ENCODE measurements around the gene HAPLN2. TPM values are rescaled to one million over a fixed set of nuclear protein-coding genes. Genes with fewer than 3 reads are reported as not detected.

HAPLN2 gene
- total RNA-seq, 1 donor from 2014 or later = not detected

GRCh38 chr1:156574039-156574633, 45.1 kb upstream of the HAPLN2 start:
- Mint-ChIP-seq H3K36me3 (ENCODE audit: low read depth) (no peaks in the 10 kb centered on the region), H3K4me1 (peaks cover 13% of the 10 kb centered on the region), H3K27me3 (peaks cover 21% of the 10 kb centered on the region), H3K27ac (no peak overlapping the region), H3K4me3 (no peak overlapping the region), H3K9me3 (no peaks in the 10 kb centered on the region)
- ATAC-seq (ENCODE audit: low read depth) (no peak), DNase-seq (no peak)
- intact Hi-C loops (cut with micrococcal nuclease) = loop anchor here (5.0 kb wide), 1 partner anchor 47 kb away; no protein-coding TSS in a partner anchor
- ChIA-PET POLR2A (interaction anchor here (0.5 kb wide), 1 partner anchor 30 kb away, joined by 4 read pairs; no protein-coding TSS in a partner anchor), CTCF (interaction anchor here (1.6 kb wide), 1 partner anchor 94 kb away, joined by 4 read pairs; no protein-coding TSS in a partner anchor)
- TF ChIP-seq, protein P1, sequence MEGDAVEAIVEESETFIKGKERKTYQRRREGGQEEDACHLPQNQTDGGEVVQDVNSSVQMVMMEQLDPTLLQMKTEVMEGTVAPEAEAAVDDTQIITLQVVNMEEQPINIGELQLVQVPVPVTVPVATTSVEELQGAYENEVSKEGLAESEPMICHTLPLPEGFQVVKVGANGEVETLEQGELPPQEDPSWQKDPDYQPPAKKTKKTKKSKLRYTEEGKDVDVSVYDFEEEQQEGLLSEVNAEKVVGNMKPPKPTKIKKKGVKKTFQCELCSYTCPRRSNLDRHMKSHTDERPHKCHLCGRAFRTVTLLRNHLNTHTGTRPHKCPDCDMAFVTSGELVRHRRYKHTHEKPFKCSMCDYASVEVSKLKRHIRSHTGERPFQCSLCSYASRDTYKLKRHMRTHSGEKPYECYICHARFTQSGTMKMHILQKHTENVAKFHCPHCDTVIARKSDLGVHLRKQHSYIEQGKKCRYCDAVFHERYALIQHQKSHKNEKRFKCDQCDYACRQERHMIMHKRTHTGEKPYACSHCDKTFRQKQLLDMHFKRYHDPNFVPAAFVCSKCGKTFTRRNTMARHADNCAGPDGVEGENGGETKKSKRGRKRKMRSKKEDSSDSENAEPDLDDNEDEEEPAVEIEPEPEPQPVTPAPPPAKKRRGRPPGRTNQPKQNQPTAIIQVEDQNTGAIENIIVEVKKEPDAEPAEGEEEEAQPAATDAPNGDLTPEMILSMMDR (IDR thresholded peaks at IDR 0.05) = no peak

GRCh38 chr1:156577550-156577949, 41.7 kb upstream of the HAPLN2 start:
- TF ChIP-seq, protein P1 (IDR thresholded peaks at IDR 0.05) = no peak
- Mint-ChIP-seq H3K27me3 (peaks cover 3% of the 10 kb centered on the region), H3K36me3 (ENCODE audit: low read depth) (no peaks in the 10 kb centered on the region), H3K4me1 (peaks cover 19% of the 10 kb centered on the region), H3K27ac (no peak overlapping the region), H3K9me3 (no peaks in the 10 kb centered on the region), H3K4me3 (no peak overlapping the region)
- DNase-seq (no peak), ATAC-seq (ENCODE audit: low read depth) (no peak)
- intact Hi-C loops (cut with micrococcal nuclease) = no loop called here
- ChIA-PET CTCF (no interaction called here), POLR2A (no interaction called here)

GRCh38 chr1:156578055-156578454, 41.2 kb upstream of the HAPLN2 start:
- DNase-seq (no peak), ATAC-seq (ENCODE audit: low read depth) (no peak)
- intact Hi-C loops (cut with micrococcal nuclease) = no loop called here
- TF ChIP-seq, protein P1 (IDR thresholded peaks at IDR 0.05) = no peak
- no peaks in the 10 kb centered on the region for H3K36me3 Mint-ChIP-seq (ENCODE audit: low read depth)
- ChIA-PET CTCF (interaction anchor here (0.9 kb wide), 1 partner anchor 30 kb away, joined by 3 read pairs; no protein-coding TSS in a partner anchor), POLR2A (no interaction called here)
- no peak overlapping the region for H3K27ac Mint-ChIP-seq
- no peak overlapping the region for H3K4me3 Mint-ChIP-seq
- H3K9me3 Mint-ChIP-seq = no peaks in the 10 kb centered on the region
- H3K4me1 Mint-ChIP-seq = peaks cover 20% of the 10 kb centered on the region
- no peaks in the 10 kb centered on the region for H3K27me3 Mint-ChIP-seq

GRCh38 chr1:156579472-156579871, 39.7 kb upstream of the HAPLN2 start, which contains the start of gene TTC24:
TSS of gene TTC24 (plus strand) at chr1:156579723. CDS start at chr1:156581365, 1,642 bp downstream.
- no peak for ATAC-seq (ENCODE audit: low read depth)
- intact Hi-C loops (cut with micrococcal nuclease) = no loop called here
- ChIA-PET POLR2A (interaction anchor here (0.7 to 4.7 kb wide), 3 partner anchors 55 to 601 kb away, joined by 3 to 36 read pairs (median 4); partner anchors contain the start of gene ARHGEF2), CTCF (interaction anchor here (0.6 to 1.5 kb wide), 3 partner anchors 78 to 133 kb away, joined by 3 to 5 read pairs (median 3); no protein-coding TSS in a partner anchor)
- DNase-seq = no peak
- Mint-ChIP-seq H3K27ac (no peak within 1 kb of the TSS), H3K4me1 (peaks cover 31% of the 10 kb centered on the region), H3K27me3 (no peaks in the 10 kb centered on the region), H3K4me3 (no peak within 1 kb of the TSS), H3K9me3 (no peaks in the 10 kb centered on the region), H3K36me3 (ENCODE audit: low read depth) (no peaks in the 10 kb centered on the region)
- TF ChIP-seq, protein P1 (IDR thresholded peaks at IDR 0.05) = no peak

DNA sequence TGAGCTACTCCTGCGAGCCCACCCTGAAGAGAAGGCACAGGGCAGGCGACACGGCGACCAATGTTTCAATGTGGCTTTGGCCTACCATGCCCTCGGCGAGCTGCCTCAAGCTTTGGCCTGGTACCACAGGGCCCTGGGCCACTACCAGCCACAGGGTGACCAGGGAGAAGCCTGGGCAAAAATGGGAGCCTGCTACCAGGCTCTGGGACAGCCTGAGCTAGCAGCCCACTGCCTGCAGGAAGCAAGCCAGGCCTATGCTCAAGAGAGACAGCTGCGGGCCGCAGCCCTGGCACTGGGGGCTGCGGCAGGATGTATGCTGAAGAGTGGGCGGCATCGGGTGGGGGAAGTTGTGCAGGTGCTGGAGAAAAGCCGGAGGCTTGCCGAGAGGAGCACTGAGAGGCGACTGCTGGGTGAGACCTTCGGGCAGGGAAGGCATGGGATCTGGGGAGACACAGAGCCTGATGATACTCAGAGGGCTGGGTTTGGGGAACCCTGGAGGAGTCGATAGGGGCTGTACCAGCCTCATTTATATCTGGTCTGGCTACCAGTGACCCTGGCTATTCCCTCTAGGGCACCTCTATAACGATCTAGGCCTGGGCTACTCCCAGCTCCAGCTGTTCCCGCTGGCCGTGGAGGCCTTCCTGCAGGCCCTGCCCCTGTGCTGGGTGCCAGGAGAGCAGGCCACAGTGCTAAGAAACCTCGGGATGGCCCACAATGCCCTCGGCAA, 37.4 kb upstream of the HAPLN2 start:
- ChIA-PET CTCF (interaction anchor here (0.8 to 3.2 kb wide), 15 partner anchors 11 to 196 kb away, joined by 3 to 18 read pairs (median 4); partner anchors contain the start of gene NAXE), POLR2A (interaction anchor here (0.6 to 4.7 kb wide), 19 partner anchors 10 to 574 kb away, joined by 3 to 90 read pairs (median 7); partner anchors contain the start of genes IQGAP3, MEF2D and NAXE)
- Mint-ChIP-seq H3K36me3 (ENCODE audit: low read depth) (peaks cover 7% of the 10 kb centered on the region), H3K4me3 (peak overlapping the region; percentile 88), H3K27ac (peak overlapping the region; percentile 99), H3K27me3 (no peaks in the 10 kb centered on the region), H3K4me1 (peaks cover 33% of the 10 kb centered on the region), H3K9me3 (no peaks in the 10 kb centered on the region)
- DNase-seq (peak; percentile 47), ATAC-seq (ENCODE audit: low read depth) (peak; percentile 72)
- TF ChIP-seq, protein P1 (IDR thresholded peaks at IDR 0.05) = no peak
- intact Hi-C loops (cut with micrococcal nuclease) = loop anchor here (1.0 to 5.0 kb wide), 2 partner anchors 9 to 40 kb away; partner anchors contain the start of gene NAXE

Measured in activated B cell treated with CpG ODN at 0.5 μM for 24 hours (primary cell).